HTERT RPE-1 (cell line): Measurements from ENCODE around the gene NDE1.
"Not testable (repeated sequence)": the region's sequence is repeated elsewhere in the genome, so short reads cannot be mapped to it uniquely, and the experiment has no call there.

Experiments used
- in situ Hi-C: fragments of 300-500 bp; cut with MboI; formaldehyde crosslinking; loops from 4 replicates; pipeline ENCODE4 v1.14.3; 2020; ENCODE audit warnings: low sequenced_read_pairs

Gene NDE1

GRCh38 chr16:15620611-15621195 is 29.3 kb upstream of the NDE1 start:
- in situ Hi-C loops: no loop called here

- in situ Hi-C loops: no loop called here
Measured at GRCh38 chr16:15621456-15621855, 28.6 kb upstream of the NDE1 start.

- in situ Hi-C loops: no loop called here
Measured at GRCh38 chr16:15621889-15622288, 28.2 kb upstream of the NDE1 start.

GRCh38 chr16:15631730-15632409 is 18.2 kb upstream of the NDE1 start:
- in situ Hi-C loops: no loop called here

GRCh38 chr16:15635926-15636325 is 14.1 kb upstream of the NDE1 start:
- in situ Hi-C loops: no loop called here

- in situ Hi-C loops: no loop called here
Measured at GRCh38 chr16:15636392-15636873, 13.6 kb upstream of the NDE1 start.

- in situ Hi-C loops: no loop called here
Measured at GRCh38 chr16:15639061-15639568, 10.9 kb upstream of the NDE1 start.

GRCh38 chr16:15640966-15641365 is 9.1 kb upstream of the NDE1 start:
- in situ Hi-C loops: no loop called here

GRCh38 chr16:15641753-15642556 is 8.1 kb upstream of the NDE1 start:
- in situ Hi-C loops: no loop called here

GRCh38 chr16:15642557-15643047 is 7.4 kb upstream of the NDE1 start:
- in situ Hi-C loops: no loop called here

- in situ Hi-C loops: no loop called here
Measured at GRCh38 chr16:15643048-15643945, 6.7 kb upstream of the NDE1 start, which contains the start of gene MARF1. Gene MARF1 (minus strand): TSS chr16:15643154. CDS start chr16:15639233, 3,921 bp downstream.

GRCh38 chr16:15643946-15644250 is 6.1 kb upstream of the NDE1 start:
- in situ Hi-C loops: no loop called here

- in situ Hi-C loops: no loop called here
Measured at GRCh38 chr16:15644267-15644961, 5.6 kb upstream of the NDE1 start.

- in situ Hi-C loops: not testable (repeated sequence)
Measured at GRCh38 chr16:15644962-15645465, 5.0 kb upstream of the NDE1 start.

GRCh38 chr16:15646557-15647293 is 3.3 kb upstream of the NDE1 start:
- in situ Hi-C loops: not testable (repeated sequence)

GRCh38 chr16:15647294-15648014 is 2.6 kb upstream of the NDE1 start:
- in situ Hi-C loops: no loop called here

- in situ Hi-C loops: no loop called here
Measured at GRCh38 chr16:15648135-15648730, 1.8 kb upstream of the NDE1 start.

- in situ Hi-C loops: not testable (repeated sequence)
Measured at GRCh38 chr16:15649311-15649710, 734 bp upstream of the NDE1 start.
